Measurements from ENCODE around the gene BBS5.
"Not testable (repeated sequence)": the region's sequence is repeated elsewhere in the genome, so short reads cannot be mapped to it uniquely, and the experiment has no call there.

The BBS5 gene

DNA sequence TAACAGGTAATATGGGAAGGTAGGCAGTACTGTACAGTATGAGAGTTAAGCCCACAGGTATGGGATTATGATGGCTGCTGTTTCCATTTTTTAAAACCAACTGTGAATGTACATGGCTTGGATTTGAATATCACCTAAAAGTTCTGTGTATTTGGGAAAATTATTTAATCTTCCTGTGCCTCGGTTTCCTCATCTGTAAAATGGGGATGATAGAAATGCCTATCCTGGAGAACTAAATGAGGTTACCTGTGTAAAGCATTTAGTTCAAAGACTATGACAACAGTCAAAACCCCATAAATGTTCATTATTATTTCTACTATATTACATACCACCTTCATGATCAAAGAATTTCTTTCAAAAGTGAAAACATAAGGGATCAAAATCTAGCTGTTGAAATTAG, 33.8 kb downstream of the BBS5 start:
- TF ChIP-seq, protein P1, sequence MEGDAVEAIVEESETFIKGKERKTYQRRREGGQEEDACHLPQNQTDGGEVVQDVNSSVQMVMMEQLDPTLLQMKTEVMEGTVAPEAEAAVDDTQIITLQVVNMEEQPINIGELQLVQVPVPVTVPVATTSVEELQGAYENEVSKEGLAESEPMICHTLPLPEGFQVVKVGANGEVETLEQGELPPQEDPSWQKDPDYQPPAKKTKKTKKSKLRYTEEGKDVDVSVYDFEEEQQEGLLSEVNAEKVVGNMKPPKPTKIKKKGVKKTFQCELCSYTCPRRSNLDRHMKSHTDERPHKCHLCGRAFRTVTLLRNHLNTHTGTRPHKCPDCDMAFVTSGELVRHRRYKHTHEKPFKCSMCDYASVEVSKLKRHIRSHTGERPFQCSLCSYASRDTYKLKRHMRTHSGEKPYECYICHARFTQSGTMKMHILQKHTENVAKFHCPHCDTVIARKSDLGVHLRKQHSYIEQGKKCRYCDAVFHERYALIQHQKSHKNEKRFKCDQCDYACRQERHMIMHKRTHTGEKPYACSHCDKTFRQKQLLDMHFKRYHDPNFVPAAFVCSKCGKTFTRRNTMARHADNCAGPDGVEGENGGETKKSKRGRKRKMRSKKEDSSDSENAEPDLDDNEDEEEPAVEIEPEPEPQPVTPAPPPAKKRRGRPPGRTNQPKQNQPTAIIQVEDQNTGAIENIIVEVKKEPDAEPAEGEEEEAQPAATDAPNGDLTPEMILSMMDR (IDR thresholded peaks at IDR 0.05): no peak
- H3K36me3 ChIP-seq: peaks cover 0 to 2% (median 0%) of the 10 kb centered on the region in 3 donors
- intact Hi-C loops (cut with DNase I; ENCODE audit: low total_unique reads): no loop called here
- no peaks in the 10 kb centered on the region for H3K27me3 ChIP-seq
- DNase-seq: no peak
- H3K4me1 ChIP-seq: peaks cover 0 to 34% (median 3%) of the 10 kb centered on the region in 4 donors
- H3K4me3 ChIP-seq: no peak overlapping the region
- no peak overlapping the region for H3K27ac ChIP-seq
- no peaks in the 10 kb centered on the region for H3K9me3 ChIP-seq

DNA sequence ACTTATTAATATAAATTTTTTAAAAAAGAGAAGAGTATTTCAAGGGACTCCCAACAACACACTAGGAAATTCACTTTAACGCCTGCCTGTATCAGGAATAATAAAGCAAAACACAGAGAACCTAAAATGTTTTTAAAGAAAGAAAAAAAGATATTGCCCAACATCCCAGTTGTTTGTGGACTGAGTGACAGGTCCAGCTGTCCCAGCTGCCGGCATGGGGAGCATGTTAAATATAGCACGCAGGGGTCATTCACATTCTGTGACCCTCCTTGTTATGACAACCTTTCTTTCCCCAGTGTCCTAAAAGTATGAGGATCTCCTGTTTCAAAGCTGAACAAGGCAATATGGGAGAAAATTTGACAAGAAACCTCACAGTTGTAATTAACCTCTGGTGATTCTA, 34.6 kb downstream of the BBS5 start:
- Histone ChIP-seq H3K4me1 (peaks cover 0 to 32% (median 3%) of the 10 kb centered on the region in 4 donors), H3K36me3 (peaks cover 0 to 6% (median 4%) of the 10 kb centered on the region in 3 donors), H3K9me3 (no peaks in the 10 kb centered on the region), H3K27ac (no peak overlapping the region), H3K4me3 (no peak overlapping the region), H3K27me3 (no peaks in the 10 kb centered on the region)
- intact Hi-C loops (cut with DNase I; ENCODE audit: low total_unique reads): no loop called here
- no peak for DNase-seq
- TF ChIP-seq, protein P1 (IDR thresholded peaks at IDR 0.05): no peak

DNA sequence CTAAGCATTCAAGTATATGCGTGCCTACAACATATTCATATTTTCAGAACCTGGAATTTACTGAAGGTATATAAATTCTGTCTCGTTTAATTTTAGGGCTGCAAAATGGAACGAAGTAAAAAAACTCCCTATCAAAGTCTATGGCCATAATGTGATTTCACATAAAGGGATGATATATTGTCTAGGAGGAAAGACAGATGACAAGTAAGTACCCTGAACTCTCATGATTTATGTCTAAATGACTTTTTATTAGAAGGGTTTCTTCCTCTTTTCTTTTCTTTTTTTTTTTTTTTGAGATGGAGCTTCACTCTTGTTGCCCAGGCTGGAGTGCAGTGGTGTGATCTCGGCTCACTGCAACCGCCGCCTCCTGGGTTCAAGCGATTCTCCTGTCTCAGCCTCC, 35.5 kb downstream of the BBS5 start:
- H3K36me3 ChIP-seq; H3K27ac ChIP-seq; H3K4me3 ChIP-seq; H3K9me3 ChIP-seq; H3K27me3 ChIP-seq; DNase-seq; intact Hi-C loops (cut with DNase I; ENCODE audit: low total_unique reads): not testable (repeated sequence)
- H3K4me1 ChIP-seq: peaks cover 0 to 25% (median under 1%) of the 10 kb centered on the region in 4 donors

DNA sequence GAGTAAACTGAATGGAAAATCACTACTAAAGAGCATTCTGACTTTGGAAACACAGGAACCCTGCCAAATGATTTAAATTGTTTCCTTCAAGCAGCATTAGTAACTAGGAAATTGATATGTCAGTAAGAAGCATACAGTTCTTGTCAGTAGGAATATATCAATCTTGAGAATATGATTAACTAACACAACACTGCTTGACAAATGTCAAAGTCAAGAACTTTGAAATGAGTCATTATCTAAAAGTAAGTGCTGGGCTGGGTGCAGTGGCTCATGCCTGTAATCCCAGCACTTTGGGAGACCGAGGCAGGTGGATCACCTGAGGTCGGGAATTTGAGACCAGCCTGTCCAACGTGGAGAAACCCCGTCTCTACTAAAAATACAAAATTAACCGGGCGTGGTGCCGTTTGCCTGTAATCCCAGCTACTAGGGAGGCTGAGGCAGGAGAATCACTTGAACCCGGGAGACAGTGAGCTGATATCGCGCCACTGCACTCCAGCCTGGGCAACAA, 37.2 kb downstream of the BBS5 start:
- intact Hi-C loops (cut with DNase I; ENCODE audit: low total_unique reads); DNase-seq; H3K9me3 ChIP-seq; H3K27ac ChIP-seq; H3K4me3 ChIP-seq; H3K27me3 ChIP-seq: not testable (repeated sequence)
- Histone ChIP-seq H3K4me1 (peaks cover 0 to 24% (median 0%) of the 10 kb centered on the region in 4 donors), H3K36me3 (peaks cover 0 to 17% (median 9%) of the 10 kb centered on the region in 3 donors)

DNA sequence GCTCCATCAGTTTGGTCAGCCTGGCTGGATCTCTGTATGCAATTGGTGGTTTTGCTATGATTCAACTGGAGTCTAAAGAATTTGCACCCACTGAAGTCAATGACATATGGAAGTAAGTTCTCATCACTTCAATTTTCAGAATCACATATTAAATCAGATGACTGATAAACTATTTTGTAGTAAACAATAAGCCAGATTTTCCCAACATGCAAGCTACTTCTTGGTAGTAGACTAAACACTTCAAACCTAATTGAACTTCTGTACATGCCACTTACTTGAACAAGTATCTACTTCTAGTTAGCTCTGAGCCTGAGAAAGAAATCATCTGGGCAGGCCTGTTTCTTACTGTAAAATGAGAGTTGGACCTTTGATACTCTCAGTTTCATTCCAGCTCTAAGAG, 41.6 kb downstream of the BBS5 start:
- Histone ChIP-seq H3K9me3 (no peaks in the 10 kb centered on the region), H3K4me1 (no peaks in the 10 kb centered on the region), H3K4me3 (no peak overlapping the region), H3K27ac (no peak overlapping the region), H3K27me3 (no peaks in the 10 kb centered on the region), H3K36me3 (peaks cover 0 to 35% (median 9%) of the 10 kb centered on the region in 3 donors)
- intact Hi-C loops (cut with DNase I; ENCODE audit: low total_unique reads): no loop called here
- TF ChIP-seq, protein P1 (IDR thresholded peaks at IDR 0.05): no peak
- DNase-seq: no peak

DNA sequence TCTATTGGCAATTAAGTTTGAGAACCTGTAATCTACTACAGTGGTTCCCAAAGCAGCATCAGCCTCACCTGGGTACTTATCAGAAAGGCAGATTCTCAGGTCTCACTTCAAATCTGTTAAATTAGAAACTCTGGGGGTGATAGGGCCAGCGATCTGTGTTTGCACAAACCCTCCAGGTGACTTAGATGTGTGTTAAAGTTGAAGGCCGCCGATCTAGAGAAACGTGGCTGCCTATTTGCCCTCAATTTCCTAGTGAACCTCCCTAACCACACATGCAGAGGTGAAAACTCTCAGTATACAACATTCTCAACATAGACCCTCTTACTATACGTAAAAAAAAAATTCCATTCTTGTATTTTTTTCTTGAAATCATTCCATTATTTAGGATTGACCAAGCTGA, 44.4 kb downstream of the BBS5 start:
- intact Hi-C loops (cut with DNase I; ENCODE audit: low total_unique reads): no loop called here
- Histone ChIP-seq H3K27ac (no peak overlapping the region), H3K27me3 (no peaks in the 10 kb centered on the region), H3K4me1 (no peaks in the 10 kb centered on the region), H3K4me3 (no peak overlapping the region), H3K9me3 (no peaks in the 10 kb centered on the region), H3K36me3 (peaks cover 0 to 38% (median 6%) of the 10 kb centered on the region in 3 donors)
- DNase-seq: no peak
- TF ChIP-seq, protein P1 (IDR thresholded peaks at IDR 0.05): no peak

DNA sequence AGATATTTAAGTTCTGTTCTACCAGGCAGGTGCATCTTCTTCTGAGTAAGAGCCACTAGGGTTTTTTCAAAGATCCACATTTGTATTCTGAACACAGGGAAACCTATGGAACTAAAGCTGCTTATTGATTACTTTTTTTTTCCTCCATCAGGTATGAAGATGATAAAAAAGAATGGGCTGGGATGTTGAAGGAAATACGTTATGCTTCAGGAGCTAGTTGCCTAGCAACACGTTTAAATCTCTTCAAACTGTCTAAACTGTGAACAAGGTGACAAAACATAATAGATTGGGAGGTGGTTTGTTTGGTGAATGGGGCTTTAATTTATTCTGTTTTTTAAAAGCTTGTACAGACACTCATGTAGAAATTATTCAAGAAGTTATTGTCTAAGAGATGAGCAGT, 46.1 kb downstream of the BBS5 start:
- H3K36me3 ChIP-seq: peaks cover 0 to 34% (median 6%) of the 10 kb centered on the region in 3 donors
- H3K4me3 ChIP-seq: no peak overlapping the region
- H3K27me3 ChIP-seq: no peaks in the 10 kb centered on the region
- no peaks in the 10 kb centered on the region for H3K4me1 ChIP-seq
- intact Hi-C loops (cut with DNase I; ENCODE audit: low total_unique reads): no loop called here
- no peak overlapping the region for H3K27ac ChIP-seq
- TF ChIP-seq, protein P1 (IDR thresholded peaks at IDR 0.05): no peak
- H3K9me3 ChIP-seq: no peaks in the 10 kb centered on the region
- no peak for DNase-seq
